K562 (cell line): Measurements from ENCODE around the gene HEY2. TPM values are rescaled to one million over a fixed set of nuclear protein-coding genes. Genes with fewer than 3 reads are reported as not detected.
A peak's percentile ranks its signal among the peaks of the same experiment; 100 is the strongest.

Experiments
- ARHGAP35 ChIP-seq: fragments of 450-650 bp; IDR thresholded peaks from 2 replicates; pipeline ENCODE4 v1.6.1; 2018; ENCODE audit not compliant: partially characterized antibody
- BDP1 ChIP-seq: IDR thresholded peaks from 3 replicates; pipeline ENCODE4 v1.6.1; 2011; ENCODE audit not compliant: insufficient read length, insufficient read depth
- CAMTA2 ChIP-seq: fragments of 250-450 bp; sonication (Bioruptor Pico); conservative IDR thresholded peaks from 2 replicates; pipeline ENCODE4 v1.5.1; 2022
- CBFA2T2 ChIP-seq: fragments of 450-650 bp; conservative IDR thresholded peaks from 2 replicates; pipeline ENCODE4 v1.6.1; 2017; ENCODE audit warnings: mild to moderate bottlenecking
- CTCF ChIP-seq, 3 experiments: IDR thresholded peaks in 2 of 3; conservative IDR thresholded peaks in 1 of 3; 2 replicates each; pipeline ENCODE4 v1.5.1; 2011 to 2012; ENCODE audit warnings: low read length in 3 of 3, mild to moderate bottlenecking in 3 of 3, control low read depth in 2 of 3, improper control_type of control experiment in 1 of 3, inconsistent platforms in 1 of 3, low read depth in 1 of 3, mixed read lengths in 1 of 3, moderate library complexity in 1 of 3; ENCODE audit not compliant: insufficient read depth in 2 of 3
- EP400 ChIP-seq: fragments of 450-650 bp; IDR thresholded peaks from 2 replicates; pipeline ENCODE4 v1.6.1; 2017; ENCODE audit warnings: antibody characterized with exemption, mild to moderate bottlenecking, moderate library complexity
- FOXP1 ChIP-seq: sonication (generic); formaldehyde crosslinking; IDR thresholded peaks from 2 replicates; pipeline ENCODE4 v1.8.0; 2022; ENCODE audit warnings: mild to moderate bottlenecking, missing genetic modification reagents
- KDM1A ChIP-seq, 2 experiments: fragments of 450-650 bp; IDR thresholded peaks; 2 replicates each; pipeline ENCODE4 v1.6.1; 2016; ENCODE audit warnings: mild to moderate bottlenecking in 2 of 2
- MTA1 ChIP-seq: fragments of 450-650 bp; IDR thresholded peaks from 2 replicates; pipeline ENCODE4 v1.6.1; 2017; ENCODE audit warnings: borderline replicate concordance
- RBM25 ChIP-seq: fragments of 200-400 bp; formaldehyde crosslinking; IDR thresholded peaks from 2 replicates; pipeline ENCODE4 v1.6.1; 2018; ENCODE audit warnings: low read length, low read depth, moderate library complexity; ENCODE audit not compliant: severe bottlenecking
- ZNF143 ChIP-seq: sonication (generic); formaldehyde crosslinking; IDR thresholded peaks from 2 replicates; pipeline ENCODE4 v1.9.0; 2022; ENCODE audit warnings: mild to moderate bottlenecking, missing genetic modification reagents
- ZNF57 ChIP-seq: fragments of 450-650 bp; formaldehyde crosslinking; IDR thresholded peaks from 2 replicates; pipeline ENCODE4 v1.4.0; 2020; ENCODE audit warnings: mild to moderate bottlenecking, moderate library complexity
- ZNF780A ChIP-seq: fragments of 250-450 bp; sonication (Bioruptor Pico); IDR thresholded peaks from 2 replicates; pipeline ENCODE4 v1.5.0; 2021; ENCODE audit warnings: mild to moderate bottlenecking
- polyA plus RNA-seq, 8 experiments: library from polyadenylated mRNA; depleted of rRNA in 4 of 8; stranded (reverse) in 5 of 8; unstranded in 3 of 8; fragments of >200 nt; fragmentation: Nextera tagmentation in 2 of 8; fragmentation: Illumina TruSeq in 1 of 8; extraction: Ambion mirVana in 2 of 8; extraction: Trizol in 1 of 8; gene quantifications; 2 replicates each; pipeline versions ENCODE4 v1.2.1 to v1.2.3, GENCODE V29; 2011 to 2014; ENCODE audit warnings: inconsistent platforms in 1 of 8, missing spikeins in 1 of 8
- total RNA-seq, 7 experiments: library from RNA; depleted of rRNA in 6 of 7; stranded (reverse); fragments of >200 nt in 6 of 7; fragmentation: Illumina TruSeq in 2 of 7; extraction: Trizol in 2 of 7; gene quantifications; 2 replicates each; pipeline versions ENCODE4 v1.2.1 to v1.2.3, GENCODE V29; 2011 to 2021; ENCODE audit warnings: low replicate concordance in 1 of 7
- TF ChIP-seq, protein P1 (sequence below): sonication (generic); formaldehyde crosslinking; IDR thresholded peaks from 2 replicates; pipeline ENCODE4 v1.8.0; 2023; ENCODE audit warnings: mild to moderate bottlenecking, missing genetic modification reagents
- TF ChIP-seq, protein P2 (sequence below): fragments of 450-650 bp; IDR thresholded peaks from 2 replicates; pipeline ENCODE4 v1.6.1; 2016; ENCODE audit warnings: borderline replicate concordance
- TF ChIP-seq, protein P3 (sequence below): sonication (generic); formaldehyde crosslinking; IDR thresholded peaks from 2 replicates; pipeline ENCODE4 v1.8.1; 2023; ENCODE audit warnings: mild to moderate bottlenecking, missing genetic modification reagents
- TF ChIP-seq, protein P4 (sequence below): sonication (generic); formaldehyde crosslinking; IDR thresholded peaks from 2 replicates; pipeline ENCODE4 v1.8.0; 2022; ENCODE audit warnings: mild to moderate bottlenecking, missing genetic modification reagents

HEY2 gene
- total and polyA plus RNA-seq, 9 of the 15 experiments (the other 6 are each of a cell fraction or from before 2014, with no cell fraction given) = 0.03 to 0.07 (median 0.06) TPM; not detected in 5

- TF ChIP-seq MTA1 = no peak
- TF ChIP-seq, protein P1, sequence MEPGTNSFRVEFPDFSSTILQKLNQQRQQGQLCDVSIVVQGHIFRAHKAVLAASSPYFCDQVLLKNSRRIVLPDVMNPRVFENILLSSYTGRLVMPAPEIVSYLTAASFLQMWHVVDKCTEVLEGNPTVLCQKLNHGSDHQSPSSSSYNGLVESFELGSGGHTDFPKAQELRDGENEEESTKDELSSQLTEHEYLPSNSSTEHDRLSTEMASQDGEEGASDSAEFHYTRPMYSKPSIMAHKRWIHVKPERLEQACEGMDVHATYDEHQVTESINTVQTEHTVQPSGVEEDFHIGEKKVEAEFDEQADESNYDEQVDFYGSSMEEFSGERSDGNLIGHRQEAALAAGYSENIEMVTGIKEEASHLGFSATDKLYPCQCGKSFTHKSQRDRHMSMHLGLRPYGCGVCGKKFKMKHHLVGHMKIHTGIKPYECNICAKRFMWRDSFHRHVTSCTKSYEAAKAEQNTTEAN = 0 out of 2 replicates have a peak, but pooled peaks have one; percentile 16
- TF ChIP-seq ZNF143 (CRISPR knock-in tag) = 0 out of 2 replicates have a peak, but pooled peaks have one; percentile 32
- peak; percentile 94 for TF ChIP-seq RBM25
- no peak for TF ChIP-seq CBFA2T2
- TF ChIP-seq BDP1 = no peak
- TF ChIP-seq ZNF780A = no peak
- TF ChIP-seq, protein P2, sequence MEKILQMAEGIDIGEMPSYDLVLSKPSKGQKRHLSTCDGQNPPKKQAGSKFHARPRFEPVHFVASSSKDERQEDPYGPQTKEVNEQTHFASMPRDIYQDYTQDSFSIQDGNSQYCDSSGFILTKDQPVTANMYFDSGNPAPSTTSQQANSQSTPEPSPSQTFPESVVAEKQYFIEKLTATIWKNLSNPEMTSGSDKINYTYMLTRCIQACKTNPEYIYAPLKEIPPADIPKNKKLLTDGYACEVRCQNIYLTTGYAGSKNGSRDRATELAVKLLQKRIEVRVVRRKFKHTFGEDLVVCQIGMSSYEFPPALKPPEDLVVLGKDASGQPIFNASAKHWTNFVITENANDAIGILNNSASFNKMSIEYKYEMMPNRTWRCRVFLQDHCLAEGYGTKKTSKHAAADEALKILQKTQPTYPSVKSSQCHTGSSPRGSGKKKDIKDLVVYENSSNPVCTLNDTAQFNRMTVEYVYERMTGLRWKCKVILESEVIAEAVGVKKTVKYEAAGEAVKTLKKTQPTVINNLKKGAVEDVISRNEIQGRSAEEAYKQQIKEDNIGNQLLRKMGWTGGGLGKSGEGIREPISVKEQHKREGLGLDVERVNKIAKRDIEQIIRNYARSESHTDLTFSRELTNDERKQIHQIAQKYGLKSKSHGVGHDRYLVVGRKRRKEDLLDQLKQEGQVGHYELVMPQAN = no peak
- TF ChIP-seq, protein P3, sequence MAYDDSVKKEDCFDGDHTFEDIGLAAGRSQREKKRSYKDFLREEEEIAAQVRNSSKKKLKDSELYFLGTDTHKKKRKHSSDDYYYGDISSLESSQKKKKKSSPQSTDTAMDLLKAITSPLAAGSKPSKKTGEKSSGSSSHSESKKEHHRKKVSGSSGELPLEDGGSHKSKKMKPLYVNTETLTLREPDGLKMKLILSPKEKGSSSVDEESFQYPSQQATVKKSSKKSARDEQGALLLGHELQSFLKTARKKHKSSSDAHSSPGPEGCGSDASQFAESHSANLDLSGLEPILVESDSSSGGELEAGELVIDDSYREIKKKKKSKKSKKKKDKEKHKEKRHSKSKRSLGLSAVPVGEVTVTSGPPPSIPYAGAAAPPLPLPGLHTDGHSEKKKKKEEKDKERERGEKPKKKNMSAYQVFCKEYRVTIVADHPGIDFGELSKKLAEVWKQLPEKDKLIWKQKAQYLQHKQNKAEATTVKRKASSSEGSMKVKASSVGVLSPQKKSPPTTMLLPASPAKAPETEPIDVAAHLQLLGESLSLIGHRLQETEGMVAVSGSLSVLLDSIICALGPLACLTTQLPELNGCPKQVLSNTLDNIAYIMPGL = 0 out of 2 replicates have a peak, but pooled peaks have one; percentile 62
- TF ChIP-seq CAMTA2 (CRISPR knock-in tag) = no peak
- TF ChIP-seq ZNF57 (CRISPR knock-in tag) = no peak
- no peak for TF ChIP-seq FOXP1 (CRISPR knock-in tag)
- no peak; a peak in 1 of 4 replicates for TF ChIP-seq KDM1A (IDR thresholded peaks at IDR 0.05)
- TF ChIP-seq ARHGAP35 = no peak
- TF ChIP-seq EP400 = no peak
- TF ChIP-seq, protein P4, sequence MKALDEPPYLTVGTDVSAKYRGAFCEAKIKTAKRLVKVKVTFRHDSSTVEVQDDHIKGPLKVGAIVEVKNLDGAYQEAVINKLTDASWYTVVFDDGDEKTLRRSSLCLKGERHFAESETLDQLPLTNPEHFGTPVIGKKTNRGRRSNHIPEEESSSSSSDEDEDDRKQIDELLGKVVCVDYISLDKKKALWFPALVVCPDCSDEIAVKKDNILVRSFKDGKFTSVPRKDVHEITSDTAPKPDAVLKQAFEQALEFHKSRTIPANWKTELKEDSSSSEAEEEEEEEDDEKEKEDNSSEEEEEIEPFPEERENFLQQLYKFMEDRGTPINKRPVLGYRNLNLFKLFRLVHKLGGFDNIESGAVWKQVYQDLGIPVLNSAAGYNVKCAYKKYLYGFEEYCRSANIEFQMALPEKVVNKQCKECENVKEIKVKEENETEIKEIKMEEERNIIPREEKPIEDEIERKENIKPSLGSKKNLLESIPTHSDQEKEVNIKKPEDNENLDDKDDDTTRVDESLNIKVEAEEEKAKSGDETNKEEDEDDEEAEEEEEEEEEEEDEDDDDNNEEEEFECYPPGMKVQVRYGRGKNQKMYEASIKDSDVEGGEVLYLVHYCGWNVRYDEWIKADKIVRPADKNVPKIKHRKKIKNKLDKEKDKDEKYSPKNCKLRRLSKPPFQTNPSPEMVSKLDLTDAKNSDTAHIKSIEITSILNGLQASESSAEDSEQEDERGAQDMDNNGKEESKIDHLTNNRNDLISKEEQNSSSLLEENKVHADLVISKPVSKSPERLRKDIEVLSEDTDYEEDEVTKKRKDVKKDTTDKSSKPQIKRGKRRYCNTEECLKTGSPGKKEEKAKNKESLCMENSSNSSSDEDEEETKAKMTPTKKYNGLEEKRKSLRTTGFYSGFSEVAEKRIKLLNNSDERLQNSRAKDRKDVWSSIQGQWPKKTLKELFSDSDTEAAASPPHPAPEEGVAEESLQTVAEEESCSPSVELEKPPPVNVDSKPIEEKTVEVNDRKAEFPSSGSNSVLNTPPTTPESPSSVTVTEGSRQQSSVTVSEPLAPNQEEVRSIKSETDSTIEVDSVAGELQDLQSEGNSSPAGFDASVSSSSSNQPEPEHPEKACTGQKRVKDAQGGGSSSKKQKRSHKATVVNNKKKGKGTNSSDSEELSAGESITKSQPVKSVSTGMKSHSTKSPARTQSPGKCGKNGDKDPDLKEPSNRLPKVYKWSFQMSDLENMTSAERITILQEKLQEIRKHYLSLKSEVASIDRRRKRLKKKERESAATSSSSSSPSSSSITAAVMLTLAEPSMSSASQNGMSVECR (CRISPR knock-in tag) = no peak
- TF ChIP-seq CTCF (IDR thresholded peaks at IDR 0.05 in 2 of 3, conservative IDR thresholded peaks at IDR 0.05 in 1 of 3; ENCODE audit: insufficient read depth in 2 of 3, low read depth in 1 of 3, low read length in 3 of 3) = no peak
Observed at GRCh38 chr6:125749173-125749864, at the start of gene HEY2 (continued).
